Stomach (tissue), 9 donors: Measurements from ENCODE around the gene EFCAB10. TPM values are rescaled to one million over a fixed set of nuclear protein-coding genes. Genes with fewer than 3 reads are reported as not detected.

ENCODE experiments used
- DNase-seq, 2 donors: peaks; one replicate each; pipeline versions ENCODE4 v3.0.0 to v3.0.0-alpha.2; 2013 to 2019
- H3K27ac ChIP-seq, 5 donors: fragments of 200-600 bp in 4 of 5; sonication (generic) in 4 of 5; one replicate each; pipeline ENCODE4 v1.5.1; 2013 to 2019; ENCODE audit warnings: mild to moderate bottlenecking in 1 of 5, moderate library complexity in 1 of 5
- H3K27me3 ChIP-seq, 3 donors: fragments of 200-600 bp; sonication (generic); one replicate each; pipeline ENCODE4 v1.5.1; 2017 to 2019; ENCODE audit warnings: mixed run types in 1 of 3
- H3K36me3 ChIP-seq, 4 donors: fragments of 200-600 bp; sonication (generic); 1 replicate in 3 of 4; 2 replicates in 1 of 4; pipeline ENCODE4 v1.5.1; 2016 to 2019
- H3K4me1 ChIP-seq, 4 donors: fragments of 200-600 bp; sonication (generic); one replicate each; pipeline ENCODE4 v1.5.1; 2016 to 2019
- H3K4me3 ChIP-seq, 4 donors: fragments of 200-600 bp; sonication (generic) in 3 of 4; one replicate each; pipeline ENCODE4 v1.5.1; 2016 to 2019; ENCODE audit warnings: mild to moderate bottlenecking in 1 of 4
- H3K9me3 ChIP-seq, 4 donors: fragments of 200-600 bp; sonication (generic); one replicate each; pipeline ENCODE4 v1.5.1; 2016 to 2019
- EP300 ChIP-seq: sonication (generic); formaldehyde crosslinking; IDR thresholded peaks from one replicate; pipeline ENCODE4 v1.6.1; 2017; ENCODE audit warnings: antibody characterized with exemption
- POLR2A ChIP-seq, 4 donors: fragments of 450-650 bp; IDR thresholded peaks; one replicate each; pipeline ENCODE4 v1.6.1; 2016; ENCODE audit warnings: antibody characterized with exemption in 4 of 4, control low read depth in 2 of 4, mild to moderate bottlenecking in 1 of 4, moderate library complexity in 1 of 4
- POLR2AphosphoS5 ChIP-seq, 3 donors: sonication (generic); formaldehyde crosslinking; IDR thresholded peaks; one replicate each; pipeline ENCODE4 v1.6.1; 2016; ENCODE audit warnings: antibody characterized with exemption in 3 of 3
- WGBS, 5 donors: extraction: QIAGEN DNeasy Blood & Tissue Kit in 3 of 5; methylation state at CpG; one replicate each; pipeline versions ENCODE4 v1.1.5 to v1.1.7; 2013 to 2018; 5-methylcytosine and 5-hydroxymethylcytosine counted together
- intact Hi-C: fragments of 100-400 bp; cut with DNase I; formaldehyde crosslinking; loops from one replicate; pipeline ENCODE4 v1.15.1; 2023; ENCODE audit warnings: low total_unique reads
- polyA plus RNA-seq, 3 donors: library from polyadenylated mRNA; stranded (reverse); fragments of 200-250 nt; gene quantifications; one replicate each; pipeline ENCODE4 v1.2.3, GENCODE V29; 2013
- total RNA-seq, 5 donors: library from RNA; depleted of rRNA; stranded (reverse); fragments of >200 nt; gene quantifications; one replicate each; pipeline versions ENCODE4 v1.1.0 to v1.2.3, GENCODE V29; 2014 to 2016
- TF ChIP-seq, protein P1 (sequence below), 7 experiments: fragments of 450-650 bp in 4 of 7; fragments of 200-600 bp in 3 of 7; sonication (generic) in 3 of 7; IDR thresholded peaks; one replicate each; pipeline ENCODE4 v1.5.1; 2016 to 2019; ENCODE audit warnings: antibody characterized with exemption in 7 of 7, control low read depth in 2 of 7, mild to moderate bottlenecking in 1 of 7
- donor health status: healthy with polysubstance abuse.
- donor health status: Bipolar disorder and iron deficiency.
- donor health status: healthy.

The EFCAB10 gene
- total and polyA plus RNA-seq, 8 donors = 1.5 TPM; not detected in 7

- H3K4me1 ChIP-seq = no peaks in the 10 kb centered on the region
- 83 to 85% (median 85%) methylated on average over 16 of the region's 16 CpGs for WGBS, 5 donors
- H3K27me3 ChIP-seq = no peaks in the 10 kb centered on the region
- no peak overlapping the region for H3K4me3 ChIP-seq
- H3K9me3 ChIP-seq = no peaks in the 10 kb centered on the region
- no peak for DNase-seq
- H3K36me3 ChIP-seq = peaks cover 22 to 65% (median 55%) of the 10 kb centered on the region in 4 donors
- intact Hi-C loops = no loop called here
- TF ChIP-seq POLR2AphosphoS5 (IDR thresholded peaks at IDR 0.05) (no peak), POLR2A (IDR thresholded peaks at IDR 0.05) (no peak), EP300 (no peak)
- TF ChIP-seq, protein P1, sequence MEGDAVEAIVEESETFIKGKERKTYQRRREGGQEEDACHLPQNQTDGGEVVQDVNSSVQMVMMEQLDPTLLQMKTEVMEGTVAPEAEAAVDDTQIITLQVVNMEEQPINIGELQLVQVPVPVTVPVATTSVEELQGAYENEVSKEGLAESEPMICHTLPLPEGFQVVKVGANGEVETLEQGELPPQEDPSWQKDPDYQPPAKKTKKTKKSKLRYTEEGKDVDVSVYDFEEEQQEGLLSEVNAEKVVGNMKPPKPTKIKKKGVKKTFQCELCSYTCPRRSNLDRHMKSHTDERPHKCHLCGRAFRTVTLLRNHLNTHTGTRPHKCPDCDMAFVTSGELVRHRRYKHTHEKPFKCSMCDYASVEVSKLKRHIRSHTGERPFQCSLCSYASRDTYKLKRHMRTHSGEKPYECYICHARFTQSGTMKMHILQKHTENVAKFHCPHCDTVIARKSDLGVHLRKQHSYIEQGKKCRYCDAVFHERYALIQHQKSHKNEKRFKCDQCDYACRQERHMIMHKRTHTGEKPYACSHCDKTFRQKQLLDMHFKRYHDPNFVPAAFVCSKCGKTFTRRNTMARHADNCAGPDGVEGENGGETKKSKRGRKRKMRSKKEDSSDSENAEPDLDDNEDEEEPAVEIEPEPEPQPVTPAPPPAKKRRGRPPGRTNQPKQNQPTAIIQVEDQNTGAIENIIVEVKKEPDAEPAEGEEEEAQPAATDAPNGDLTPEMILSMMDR (IDR thresholded peaks at IDR 0.05) = no peak
- H3K27ac ChIP-seq = no peak overlapping the region
These were observed 30.8 kb upstream of the EFCAB10 start for GRCh38 chr7:105611856-105612775.

DNA sequence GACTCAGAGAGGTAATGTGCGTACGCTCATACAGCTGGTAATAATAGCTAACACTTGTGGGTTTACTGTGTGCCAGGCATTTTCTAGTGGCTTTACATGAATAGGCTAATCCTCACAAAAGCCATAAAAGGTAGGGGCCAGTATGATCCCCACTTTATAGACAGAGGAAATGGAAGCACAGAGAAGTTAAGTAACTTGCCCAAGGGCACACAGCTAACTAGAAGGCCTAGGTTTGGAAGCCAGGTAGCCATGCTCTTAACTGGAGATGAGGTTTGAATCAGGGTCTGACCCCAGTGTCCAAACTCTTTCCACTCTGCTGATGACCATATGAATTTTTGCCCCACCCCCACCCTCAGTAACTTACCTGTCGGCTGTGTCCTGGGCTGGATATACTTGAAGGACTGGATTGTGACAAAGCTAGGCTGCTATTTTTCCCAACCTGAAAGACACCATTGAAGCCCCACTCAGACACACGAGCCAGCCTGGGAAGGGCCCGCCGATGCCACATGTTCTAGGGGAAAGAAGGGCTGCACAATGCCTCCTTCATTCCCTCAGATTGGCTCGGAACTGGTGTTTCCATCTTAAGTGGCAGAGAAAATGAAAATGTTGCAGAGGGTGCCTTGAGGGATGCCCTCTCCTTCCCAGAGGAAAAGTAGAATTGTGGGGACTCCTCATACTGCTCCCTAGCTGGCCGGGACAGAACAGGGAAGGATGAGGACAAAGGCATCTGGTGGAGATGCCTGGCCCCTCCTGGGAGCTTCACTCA, 29.1 kb upstream of the EFCAB10 start:
- intact Hi-C loops = no loop called here
- Histone ChIP-seq H3K27me3 (no peaks in the 10 kb centered on the region), H3K36me3 (peaks cover 16 to 56% (median 41%) of the 10 kb centered on the region in 4 donors), H3K9me3 (no peaks in the 10 kb centered on the region), H3K27ac (no peak overlapping the region), H3K4me1 (no peaks in the 10 kb centered on the region), H3K4me3 (no peak overlapping the region)
- 93 to 99% (median 94%) methylated on average over 8 of the region's 8 CpGs for WGBS, 5 donors
- TF ChIP-seq POLR2A (IDR thresholded peaks at IDR 0.05) (no peak), EP300 (no peak), POLR2AphosphoS5 (IDR thresholded peaks at IDR 0.05) (no peak)
- TF ChIP-seq, protein P1 (IDR thresholded peaks at IDR 0.05) = no peak
- no peak for DNase-seq

DNA sequence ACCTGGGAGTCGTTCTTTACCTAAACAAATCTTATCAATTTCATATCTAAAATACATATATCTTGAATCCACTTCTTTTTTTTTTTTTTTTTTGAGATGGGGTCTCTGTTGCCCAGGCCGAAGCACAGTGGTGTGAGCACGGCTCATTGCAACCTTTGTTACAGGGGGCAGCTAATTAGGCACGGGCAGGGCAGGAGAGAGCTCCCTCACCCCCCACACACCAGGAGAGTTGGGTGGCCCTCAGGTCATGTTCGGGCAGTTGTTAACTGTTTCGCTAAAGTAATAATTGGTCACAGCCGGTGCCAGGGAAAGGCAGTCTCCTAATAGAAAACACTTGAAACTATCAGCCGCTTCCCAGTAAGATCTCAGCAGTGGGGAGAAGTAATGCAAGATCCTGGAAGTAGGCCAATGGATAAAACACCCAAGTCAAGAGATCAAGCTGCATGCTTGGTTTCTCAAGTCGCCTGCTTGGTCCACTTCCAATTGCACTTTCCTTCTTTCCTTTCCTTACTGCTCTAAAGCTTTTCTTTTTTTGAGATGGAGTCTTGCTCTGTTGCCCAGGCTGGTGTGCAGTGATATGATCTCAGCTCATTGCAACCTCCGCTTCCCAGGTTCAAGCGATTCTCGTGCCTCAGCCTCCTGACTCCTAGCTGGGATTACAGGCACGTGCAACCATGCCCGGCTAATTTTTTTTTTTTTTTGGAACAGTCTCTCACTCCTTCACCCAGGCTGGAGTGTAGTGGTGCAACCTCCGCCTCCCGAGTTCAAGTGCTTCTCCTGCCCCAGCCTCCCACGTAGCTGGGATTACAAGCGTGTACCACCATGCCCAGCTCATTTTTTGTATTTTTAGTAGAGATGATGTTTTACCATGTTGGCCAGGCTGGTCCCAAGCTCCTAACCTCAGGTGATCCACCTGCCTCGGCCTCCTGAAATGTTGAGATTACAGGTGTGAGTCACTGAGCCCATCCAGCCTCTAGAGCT, 21.3 kb upstream of the EFCAB10 start:
- H3K4me1 ChIP-seq = peaks cover 5 to 18% (median 10%) of the 10 kb centered on the region in 4 donors
- peak in 1 of 2 donors; percentile 45 for DNase-seq
- TF ChIP-seq POLR2AphosphoS5 (IDR thresholded peaks at IDR 0.05) (no peak), POLR2A (IDR thresholded peaks at IDR 0.05) (no peak), EP300 (no peak)
- TF ChIP-seq, protein P1 (IDR thresholded peaks at IDR 0.05) = no peak
- intact Hi-C loops = no loop called here
- no peak overlapping the region for H3K4me3 ChIP-seq
- 55 to 65% (median 60%) methylated on average over 19 of the region's 19 CpGs for WGBS, 5 donors
- no peak overlapping the region for H3K27ac ChIP-seq
- no peaks in the 10 kb centered on the region for H3K27me3 ChIP-seq
- H3K9me3 ChIP-seq = no peaks in the 10 kb centered on the region
- H3K36me3 ChIP-seq = peaks cover 0 to 11% (median 8%) of the 10 kb centered on the region in 4 donors
